HG03097 (cell line): ENCODE measurements around the gene DLX3.

Source experiments
- ATAC-seq: cut with Tn5 transposase; IDR thresholded peaks from one replicate; pipeline ENCODE4 v1.9.1; 2021; ENCODE audit not compliant: unreplicated experiment, low FRiP score

The DLX3 gene

DNA sequence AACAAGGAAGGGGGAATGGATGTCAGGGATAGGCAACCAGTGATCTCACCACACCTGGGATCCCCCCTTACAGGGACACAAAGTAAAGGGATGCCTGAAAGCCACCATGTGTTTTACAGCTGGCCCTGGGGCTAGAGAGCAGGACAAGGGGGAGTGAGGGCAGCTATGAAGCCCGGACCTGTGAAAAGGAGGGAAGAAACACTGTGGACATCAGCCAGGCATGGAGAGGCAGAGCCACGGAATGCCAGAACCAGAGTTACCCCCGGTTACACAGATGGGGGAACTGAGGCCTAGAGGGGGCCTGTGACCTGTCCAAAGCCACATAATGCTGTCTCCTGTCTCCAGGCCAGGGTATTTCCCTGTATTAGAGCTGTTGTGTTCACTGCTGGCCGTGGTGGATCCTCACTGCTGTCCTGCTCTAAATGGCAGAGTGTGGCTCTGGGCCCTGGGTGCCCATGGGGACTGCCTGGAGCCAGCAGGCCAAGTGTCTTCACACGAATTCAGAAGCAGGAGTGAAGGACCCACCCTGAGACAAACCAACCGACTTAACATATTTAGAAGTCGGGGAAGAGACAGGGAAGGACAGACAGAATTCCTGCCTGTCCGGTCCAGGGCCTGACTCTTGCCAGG is 31.1 kb upstream of the DLX3 start:
- no peak for ATAC-seq

DNA sequence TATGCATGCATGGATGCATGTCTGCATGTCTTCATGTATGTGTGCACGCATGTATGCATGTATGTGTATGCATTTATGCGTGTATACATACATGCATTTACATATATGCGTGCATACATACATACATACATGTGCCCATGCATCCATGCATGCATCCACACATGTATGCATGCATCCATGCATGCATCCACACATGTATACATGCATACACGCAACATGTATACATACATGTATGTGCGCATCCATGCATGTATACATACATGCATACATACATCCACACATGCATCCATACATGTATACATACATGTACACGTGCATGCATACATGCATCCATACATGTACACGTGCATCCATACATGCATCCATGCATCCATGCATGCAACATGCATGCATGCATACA is 29.8 kb upstream of the DLX3 start:
- ATAC-seq: no peak

DNA sequence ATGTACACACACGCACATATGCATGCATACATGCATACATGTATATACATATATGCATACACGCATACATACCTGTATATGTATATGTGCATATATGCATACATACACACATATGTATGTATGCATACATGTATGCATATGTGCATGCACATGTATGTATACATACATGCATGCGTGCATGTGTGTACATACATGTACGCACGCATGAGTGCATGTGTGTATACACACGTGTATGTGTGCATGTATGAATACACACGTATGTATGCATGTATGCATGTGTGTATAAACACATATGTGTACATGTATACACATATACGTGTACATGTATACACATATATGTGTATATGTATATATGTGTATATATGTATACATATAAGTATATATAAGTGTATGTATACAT is 28.5 kb upstream of the DLX3 start:
- no peak for ATAC-seq

DNA sequence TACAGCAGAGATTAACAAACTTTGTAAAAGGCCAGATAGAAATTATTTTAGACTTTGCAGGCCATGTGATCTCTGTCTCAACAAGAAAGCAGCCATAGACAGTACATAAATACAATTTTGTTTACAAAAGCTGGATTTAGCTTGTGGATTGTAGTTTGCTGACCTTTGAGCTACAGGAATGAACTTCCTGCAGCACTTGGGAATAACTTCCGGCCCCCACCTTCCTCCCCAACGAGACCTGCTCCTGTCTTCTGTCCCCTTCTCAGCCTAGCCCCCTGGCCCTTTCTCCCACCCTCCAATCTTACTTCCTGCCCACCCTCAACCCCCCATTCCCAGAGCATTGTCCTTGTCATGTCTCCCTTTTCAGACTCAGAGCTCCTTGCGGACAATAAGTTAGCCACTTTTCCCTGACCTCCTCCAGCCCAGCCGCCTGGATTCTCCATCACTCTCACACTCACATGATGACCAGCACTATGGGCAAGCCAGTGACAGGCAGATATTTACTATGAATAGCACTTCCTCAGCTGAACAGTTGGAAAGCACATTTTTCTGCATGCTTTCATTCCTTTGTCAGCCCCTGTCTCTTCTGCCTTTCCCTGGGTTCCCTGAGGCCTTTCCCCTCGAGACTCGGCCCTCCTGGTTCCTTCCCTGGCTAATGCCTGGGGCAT is 27.6 kb upstream of the DLX3 start:
- no peak for ATAC-seq

DNA sequence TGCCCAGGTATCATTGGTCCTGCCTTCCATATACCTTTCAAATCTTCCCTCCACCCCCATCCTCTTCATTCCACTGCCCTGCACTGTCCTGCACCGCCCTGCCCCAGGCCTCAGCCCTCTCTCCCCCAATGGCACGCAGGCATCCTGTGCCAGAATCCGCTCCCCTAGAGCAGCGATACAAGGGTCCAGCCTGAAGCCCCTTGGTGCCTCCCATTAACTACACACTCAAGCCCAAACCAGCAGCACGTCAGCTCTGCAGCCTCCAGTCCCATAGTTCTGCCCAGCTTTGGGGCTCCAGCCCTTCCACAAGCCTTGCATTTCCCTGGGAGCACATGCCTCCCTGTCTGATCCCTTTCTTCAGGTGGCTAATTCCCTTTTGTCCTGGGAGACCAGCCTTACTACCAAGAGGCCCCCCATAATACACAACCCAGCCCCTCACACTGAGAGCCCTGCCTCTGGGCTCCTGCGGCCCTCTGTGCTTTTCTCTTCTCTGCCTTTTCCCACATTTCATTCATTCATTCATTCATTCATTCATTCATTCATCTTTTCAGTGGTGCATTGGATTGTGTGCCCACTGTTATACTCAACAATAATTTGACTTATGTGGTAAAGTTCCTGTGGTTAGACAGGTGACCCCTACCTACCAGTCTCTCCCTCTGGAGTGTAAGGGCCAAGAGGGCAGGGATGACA is 26.8 kb upstream of the DLX3 start:
- no peak for ATAC-seq

DNA sequence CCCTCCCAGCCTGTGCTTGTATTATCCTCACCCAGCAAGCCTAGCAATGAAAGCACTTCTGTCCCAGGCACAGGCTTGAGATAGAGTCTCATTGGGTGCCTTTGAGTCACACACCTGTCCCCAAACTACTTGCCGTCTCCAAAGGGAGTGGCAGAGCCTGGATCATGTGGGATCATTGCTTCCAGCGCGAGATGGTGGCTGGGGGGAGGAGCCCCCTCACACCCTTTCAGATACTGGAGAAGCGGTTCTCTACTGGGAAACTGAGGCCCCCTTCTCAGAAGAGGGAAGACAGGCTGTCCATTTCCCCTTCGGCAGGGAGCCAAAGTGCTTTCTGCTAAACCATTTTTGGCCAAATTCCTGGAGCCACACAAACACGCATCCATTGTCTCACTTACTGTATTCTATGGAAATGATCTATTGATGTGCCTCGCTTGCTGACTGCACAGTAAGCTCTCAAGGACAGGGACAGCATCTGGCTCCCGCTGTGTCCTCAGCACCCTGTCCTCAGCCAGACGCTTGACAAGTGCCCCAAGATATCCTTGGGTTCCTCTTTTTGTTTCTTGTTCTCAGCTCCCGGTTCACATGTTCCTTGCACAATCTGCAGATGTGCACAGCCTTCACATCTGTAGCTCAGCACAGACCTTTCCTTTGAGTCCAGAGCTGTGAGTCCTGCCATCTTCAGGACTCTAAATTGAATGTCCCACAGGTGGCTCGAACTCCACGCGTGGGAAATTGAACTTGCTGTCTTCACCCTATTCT is 26.0 kb upstream of the DLX3 start:
- no peak for ATAC-seq

DNA sequence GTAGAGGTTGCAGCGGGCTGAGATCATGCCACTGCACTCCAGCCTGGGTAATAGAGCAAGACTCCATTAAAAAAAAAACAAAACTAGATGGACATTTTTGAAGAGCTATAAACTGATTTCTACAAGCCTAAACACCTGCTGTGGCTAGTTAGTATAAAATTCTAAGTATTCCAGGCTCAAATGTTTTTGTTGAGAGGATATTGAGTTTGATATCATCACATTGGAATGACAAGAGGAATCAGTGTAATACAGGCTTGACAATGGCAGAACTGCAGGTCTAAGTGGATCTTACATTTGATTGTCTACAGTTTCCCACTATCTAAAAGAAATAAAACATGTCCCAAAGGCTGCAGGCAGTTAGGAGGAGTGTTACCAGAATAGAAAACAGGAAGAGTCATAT is 23.9 kb upstream of the DLX3 start:
- no peak for ATAC-seq

DNA sequence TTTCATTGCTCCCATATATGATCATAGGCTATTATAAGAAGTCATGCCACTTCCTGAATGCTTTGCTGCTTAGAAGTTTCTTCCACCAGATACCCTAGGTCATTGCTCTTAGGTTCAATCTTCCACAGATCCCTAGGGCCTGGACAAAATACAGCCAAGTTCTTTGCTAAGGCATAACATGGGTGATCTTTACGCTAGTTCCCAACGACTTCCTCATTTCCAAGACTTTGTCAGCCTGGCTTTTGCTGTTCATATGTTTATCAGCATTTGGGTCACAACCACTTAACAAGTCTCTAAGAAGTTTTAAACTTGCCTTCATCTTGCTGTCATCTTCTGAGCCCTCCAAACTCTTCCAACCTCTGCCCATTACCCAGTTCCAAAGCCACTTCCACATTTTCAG is 20.1 kb upstream of the DLX3 start:
- no peak for ATAC-seq

DNA sequence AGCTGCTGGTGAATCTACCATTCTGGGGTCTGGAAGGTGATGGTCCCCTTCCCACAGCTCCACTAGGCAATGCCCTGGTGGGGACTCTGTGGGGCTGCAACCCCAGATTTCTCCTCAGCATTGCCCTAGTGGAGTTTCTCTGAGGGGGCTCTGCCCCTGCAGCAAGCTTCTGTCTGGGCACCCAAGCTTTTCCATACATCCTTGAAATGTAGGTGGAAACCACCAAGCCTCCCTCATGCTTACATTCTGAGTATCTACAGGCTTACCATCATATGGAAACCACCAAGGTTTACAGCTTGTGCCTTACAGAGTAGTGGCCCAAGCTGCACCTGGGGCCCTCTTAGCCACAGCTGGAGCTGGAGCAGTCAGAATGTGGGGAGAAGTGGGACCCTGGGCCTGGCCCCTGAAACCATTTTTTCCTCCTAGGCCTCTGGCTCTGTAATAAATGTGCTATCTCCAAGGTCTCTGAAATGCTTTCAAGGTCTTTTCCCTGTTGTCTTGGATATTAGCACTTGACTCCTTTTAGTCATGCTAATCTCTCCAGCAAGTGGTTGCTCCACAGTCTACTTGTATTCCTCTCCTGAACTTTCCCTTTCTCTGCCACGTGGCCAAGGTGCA is 19.6 kb upstream of the DLX3 start:
- no peak for ATAC-seq

DNA sequence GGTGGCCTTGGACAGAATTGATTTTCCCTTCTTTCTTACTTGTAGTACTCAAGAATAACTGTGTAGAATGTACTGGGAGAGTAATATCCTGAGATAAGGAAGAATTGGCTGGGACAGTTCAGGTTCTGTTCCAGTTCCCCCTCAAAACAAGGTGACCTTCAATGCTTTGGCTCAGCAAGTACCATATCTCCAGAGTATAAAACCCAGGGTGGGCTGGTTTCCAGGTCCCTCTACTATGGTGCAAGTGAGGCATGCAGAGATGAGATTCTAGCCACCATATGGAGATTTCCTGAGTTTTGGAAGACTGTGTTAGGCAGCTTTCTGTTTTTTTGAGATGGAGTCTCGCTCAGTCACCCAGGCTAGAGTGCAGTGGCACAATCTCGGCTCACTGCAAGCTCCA is 18.1 kb upstream of the DLX3 start:
- no peak for ATAC-seq

DNA sequence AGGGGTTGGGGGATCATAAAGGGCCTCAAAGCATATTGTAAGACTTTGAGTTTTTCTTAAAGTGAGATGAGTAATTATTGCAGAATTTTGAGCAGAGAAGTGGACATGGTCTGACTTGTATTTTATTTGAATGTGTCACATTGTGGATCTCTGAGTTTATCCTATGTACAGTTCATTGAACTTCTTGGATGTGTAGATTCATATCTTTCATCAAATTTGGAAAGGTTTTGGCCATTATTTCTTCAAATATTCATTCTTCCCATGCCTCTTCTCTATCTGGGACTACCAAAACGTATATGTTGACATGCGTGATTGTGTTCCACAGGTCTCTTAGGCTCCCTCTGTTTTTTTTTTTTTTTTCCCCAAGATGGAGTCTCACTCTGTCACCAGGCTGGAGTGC is 14.3 kb upstream of the DLX3 start:
- ATAC-seq: no peak

DNA sequence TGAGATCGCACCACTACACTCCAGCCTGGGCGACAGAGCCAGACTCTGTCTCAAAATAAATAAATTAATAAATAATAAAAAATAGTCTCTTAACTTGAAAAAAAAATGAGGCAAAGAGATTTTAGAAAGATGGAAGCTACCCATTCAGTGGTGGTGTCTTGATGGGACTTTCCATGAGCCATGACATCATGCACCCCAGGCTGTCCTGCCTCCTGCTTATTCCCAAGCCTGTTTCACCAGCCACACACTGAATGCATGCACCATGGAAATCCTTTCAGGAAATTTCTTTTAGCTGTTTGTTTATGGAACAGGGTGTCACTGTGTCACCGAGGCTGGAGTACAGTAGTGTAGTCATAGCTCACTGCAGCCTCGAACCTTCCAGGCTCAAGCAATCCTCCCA is 8.9 kb upstream of the DLX3 start:
- no peak for ATAC-seq

DNA sequence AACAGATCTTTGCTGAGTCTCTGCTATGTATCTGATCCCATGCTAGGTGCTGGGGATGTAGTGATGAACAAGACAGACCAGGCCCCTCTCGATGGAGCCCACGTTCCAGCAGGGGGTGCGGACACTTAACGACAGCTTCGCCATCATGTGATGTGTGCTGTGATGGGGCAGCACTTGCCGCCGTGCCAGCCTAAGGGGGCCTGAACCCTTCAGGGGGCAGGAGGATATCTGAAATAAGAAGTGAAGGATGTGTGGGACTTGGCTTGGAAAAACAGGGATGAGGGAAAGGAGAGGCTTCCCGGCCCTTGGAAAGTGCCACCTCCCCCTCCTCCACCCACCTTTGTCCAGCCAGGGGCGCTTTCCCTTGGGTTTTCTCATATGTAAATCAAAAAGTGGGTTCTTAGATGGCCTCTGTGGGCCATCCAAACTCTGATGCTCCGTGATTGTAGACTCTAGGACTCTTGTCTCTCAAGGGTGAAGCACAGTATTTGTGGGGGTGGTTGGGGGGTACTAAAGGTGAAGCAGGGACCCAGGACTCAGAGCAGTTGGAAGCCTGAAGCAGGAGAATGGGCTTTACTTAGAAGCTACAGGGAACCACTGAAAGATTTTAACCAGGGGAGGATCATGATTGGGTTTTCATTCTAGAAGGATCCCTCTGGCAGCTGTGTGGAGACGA is 4.0 kb upstream of the DLX3 start:
- ATAC-seq: no peak

DNA sequence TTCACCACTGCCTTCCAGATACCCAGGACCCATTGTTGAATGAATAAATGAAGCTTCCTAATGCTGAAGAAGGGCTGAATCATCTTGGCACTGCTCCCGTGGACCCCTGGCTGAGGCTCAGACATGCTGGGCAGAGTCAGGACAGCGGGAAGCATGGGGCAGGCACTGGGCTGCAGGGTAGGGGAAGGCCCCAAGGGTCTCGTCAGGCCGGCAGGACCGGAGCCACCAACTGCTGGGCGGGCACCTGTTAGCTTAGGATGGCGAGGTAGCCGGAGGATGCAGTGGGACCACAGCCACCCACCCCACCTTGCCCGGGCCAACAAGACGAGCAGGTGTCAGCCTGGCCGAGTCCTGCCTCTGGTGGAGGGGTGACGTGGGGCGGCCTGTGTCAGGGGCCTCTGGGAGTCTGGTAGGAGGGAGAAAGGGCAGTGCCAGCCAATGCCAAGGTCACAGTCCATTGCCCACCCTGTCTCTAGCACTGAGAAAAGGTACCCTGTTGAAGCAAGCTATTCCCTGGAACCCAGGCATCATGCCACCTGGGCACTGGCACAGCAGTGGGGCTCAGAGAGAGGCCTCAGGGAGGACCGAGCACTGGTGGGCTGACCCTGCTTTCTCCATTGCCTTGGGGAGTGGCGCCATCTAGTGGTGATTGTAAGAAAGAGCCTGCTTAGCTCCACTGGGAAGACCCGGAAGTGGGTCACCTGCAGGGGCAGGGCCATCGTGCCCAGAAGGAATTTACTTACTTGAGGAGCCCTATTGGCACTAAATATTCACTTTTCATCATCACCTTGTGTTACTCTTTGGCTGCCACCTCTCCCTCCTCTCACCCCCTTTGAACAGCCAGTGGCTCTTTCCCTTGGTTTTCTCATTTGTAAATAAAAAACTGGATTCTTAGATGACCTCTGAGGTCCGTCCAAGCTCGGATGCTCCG is 3.0 kb upstream of the DLX3 start:
- ATAC-seq: no peak

DNA sequence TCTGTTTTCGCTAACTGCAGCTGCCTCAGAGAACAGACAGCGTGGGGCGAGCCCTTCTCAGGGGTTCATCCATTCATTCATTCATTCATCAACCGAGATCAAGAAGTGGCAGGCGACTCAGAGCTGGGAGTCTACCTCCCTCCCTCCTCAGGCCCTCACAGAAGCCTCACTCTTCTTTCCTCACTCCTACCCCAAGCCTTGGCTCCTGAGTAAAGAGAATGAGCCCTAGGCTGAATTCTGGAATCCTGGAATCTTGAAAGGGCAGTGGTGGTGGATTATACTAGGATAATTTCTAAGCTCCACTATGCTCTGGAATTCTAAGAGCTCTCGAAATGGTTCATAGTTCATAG is 2.3 kb upstream of the DLX3 start:
- no peak for ATAC-seq

DNA sequence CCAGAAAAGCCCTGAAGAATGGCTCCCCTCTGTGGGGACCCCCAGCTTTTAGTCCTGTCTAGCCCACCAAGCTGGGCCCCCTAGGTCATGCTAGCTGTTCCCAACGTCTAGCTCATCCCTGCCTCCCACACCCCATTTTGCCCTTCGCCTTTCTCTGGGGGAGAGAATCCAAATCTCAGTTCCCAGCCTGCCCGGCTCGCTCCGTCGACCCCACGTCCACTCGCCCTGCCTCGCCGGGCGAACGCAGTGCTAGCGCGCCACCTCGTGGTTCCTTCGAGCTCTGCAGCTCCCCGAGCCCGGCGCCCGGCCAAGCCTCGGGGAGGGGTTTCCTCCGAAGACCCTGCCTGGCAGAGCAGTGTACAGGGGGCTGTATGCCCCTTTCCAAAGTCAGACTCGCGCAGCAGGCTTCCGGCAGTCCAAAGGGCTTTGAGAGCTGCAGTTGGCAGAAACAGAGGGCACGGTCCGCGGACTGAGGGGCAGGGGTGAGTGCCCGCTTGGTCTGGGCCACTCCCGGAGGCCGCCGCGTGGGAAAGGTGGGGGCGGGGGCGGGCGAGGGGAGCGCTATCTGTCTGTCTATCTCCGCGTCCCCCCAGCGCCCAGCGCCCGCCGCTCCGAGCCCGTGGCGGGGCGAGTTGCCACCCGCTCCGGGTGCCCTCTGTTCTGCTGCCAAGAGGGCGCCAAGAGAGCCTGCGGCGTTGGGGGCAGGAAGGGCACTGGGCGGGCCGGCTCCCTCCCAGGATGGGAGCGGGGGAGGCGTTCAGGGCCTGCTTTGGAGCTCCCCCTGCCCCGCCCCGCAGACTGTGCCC is 1.7 kb upstream of the DLX3 start:
- no peak for ATAC-seq

DNA sequence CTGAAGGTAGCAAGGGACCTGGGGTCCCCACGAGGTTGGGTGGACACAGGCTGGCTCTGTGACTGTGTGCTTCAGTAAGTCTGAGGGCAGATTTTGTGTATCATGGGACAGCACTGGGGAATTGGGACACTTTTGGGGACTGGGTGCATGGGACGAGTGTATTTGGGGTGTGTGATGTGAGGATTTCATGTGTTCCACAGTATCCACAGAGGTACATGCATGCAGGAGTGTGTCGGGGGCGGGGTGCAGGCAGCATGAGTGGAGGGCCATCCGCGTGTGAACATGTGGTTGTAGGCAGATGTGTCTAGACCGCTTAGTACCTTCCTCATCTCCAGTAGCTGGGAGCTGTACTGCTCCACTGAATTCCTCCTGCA is 1.1 kb upstream of the DLX3 start:
- ATAC-seq: no peak

DNA sequence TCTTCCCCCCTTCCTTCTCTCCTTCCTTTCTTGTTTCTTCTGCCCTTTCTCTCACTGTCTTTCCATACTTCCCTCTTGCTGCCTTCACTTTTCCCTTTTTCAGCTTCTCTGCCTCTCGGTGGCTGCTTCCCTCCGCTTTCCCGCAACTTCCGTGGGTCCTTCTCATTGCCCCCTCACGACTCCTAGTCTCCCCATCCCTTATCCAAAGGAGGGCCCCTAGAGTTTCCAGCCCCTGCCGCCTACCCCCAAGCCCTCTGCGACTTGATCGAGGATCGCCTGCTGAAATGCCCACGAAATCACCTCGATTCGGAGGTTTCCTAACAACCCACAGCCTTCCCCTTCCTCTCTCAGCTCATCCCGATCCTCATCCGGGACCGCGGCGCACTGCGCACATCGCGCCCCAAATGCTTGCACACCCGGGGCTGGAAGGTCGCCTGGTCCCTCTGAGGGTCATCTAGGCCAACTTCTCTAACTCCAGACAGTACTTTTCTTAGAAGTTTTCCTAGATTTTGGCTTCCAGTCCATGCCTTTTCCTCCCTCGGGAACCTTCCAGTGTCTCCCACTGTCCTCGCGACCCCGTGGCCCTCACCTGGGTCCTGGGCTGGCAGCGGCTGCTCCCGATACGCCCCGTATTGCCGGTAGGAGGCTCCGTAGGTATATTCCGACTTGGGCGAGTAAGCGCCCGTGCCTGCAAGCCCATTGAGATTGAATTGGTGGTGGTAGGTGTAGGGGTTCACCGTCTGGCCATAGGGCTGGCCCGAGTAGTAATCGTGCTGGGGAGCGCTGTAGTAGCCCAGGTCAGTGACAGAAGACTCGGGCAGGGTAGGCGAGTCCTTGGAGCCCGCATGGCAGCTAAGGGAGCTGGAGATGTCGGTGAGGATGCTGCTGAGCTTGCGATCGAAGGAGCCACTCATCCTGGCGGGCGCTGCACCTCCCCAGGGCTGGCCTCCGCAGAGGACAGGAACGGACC is 654 bp downstream of the DLX3 start:
- no peak for ATAC-seq
